AG09309 (cell line): ENCODE data around the gene MAPK14.

Experiments
- DNase-seq: peaks from one replicate; pipeline ENCODE4 v3.0.0-alpha.2; 2010; ENCODE audit warnings: low read depth
- H3K4me3 ChIP-seq: 2 replicates; pipeline ENCODE4 v1.5.1; 2011; ENCODE audit warnings: mild to moderate bottlenecking, low read depth, low read length, moderate library complexity; ENCODE audit not compliant: control insufficient read depth
- CTCF ChIP-seq: IDR thresholded peaks from 2 replicates; pipeline ENCODE4 v1.5.1; 2011; ENCODE audit warnings: mild to moderate bottlenecking, low read depth, low read length, inconsistent platforms; ENCODE audit not compliant: insufficient read depth, control insufficient read depth; ENCODE audit errors: missing control alignments

Gene MAPK14

GRCh38 chr6:36109092-36109491, 81.5 kb downstream of the MAPK14 start:
- no peak for DNase-seq
- no peak for TF ChIP-seq CTCF
- H3K4me3 ChIP-seq = no peak overlapping the region

- no peak for DNase-seq
- no peak overlapping the region for H3K4me3 ChIP-seq
- no peak for TF ChIP-seq CTCF
These were observed 82.4 kb downstream of the MAPK14 start for GRCh38 chr6:36110050-36110449.

- DNase-seq = no peak
- no peak for TF ChIP-seq CTCF
- no peak overlapping the region for H3K4me3 ChIP-seq
These were observed 83.3 kb downstream of the MAPK14 start for GRCh38 chr6:36110863-36111262.

GRCh38 chr6:36111526-36111925, 83.9 kb downstream of the MAPK14 start:
- TF ChIP-seq CTCF = no peak
- H3K4me3 ChIP-seq = no peak overlapping the region
- DNase-seq = no peak

- no peak overlapping the region for H3K4me3 ChIP-seq
- DNase-seq = no peak
- no peak for TF ChIP-seq CTCF
These were observed 85.4 kb downstream of the MAPK14 start for GRCh38 chr6:36113049-36113448.

- no peak for TF ChIP-seq CTCF
- no peak overlapping the region for H3K4me3 ChIP-seq
- DNase-seq = no peak
These were observed 86.1 kb downstream of the MAPK14 start for GRCh38 chr6:36113703-36114102.

GRCh38 chr6:36114798-36115408, 87.3 kb downstream of the MAPK14 start:
- no peak overlapping the region for H3K4me3 ChIP-seq
- no peak for TF ChIP-seq CTCF
- DNase-seq = no peak
